Gastroesophageal sphincter (tissue), 3 donors: Measurements from ENCODE around the gene HOXA7.
A peak's percentile ranks its signal among the peaks of the same experiment; 100 is the strongest.

Experiments used
- POLR2A ChIP-seq, 2 donors: fragments of 450-650 bp; IDR thresholded peaks; one replicate each; pipeline ENCODE4 v1.6.1; 2017; ENCODE audit warnings: antibody characterized with exemption in 2 of 2, mild to moderate bottlenecking in 2 of 2, moderate library complexity in 1 of 2
- TF ChIP-seq, protein P1 (sequence below), 4 experiments: fragments of 200-600 bp in 2 of 4; fragments of 450-650 bp in 2 of 4; sonication (generic) in 1 of 4; IDR thresholded peaks; one replicate each; pipeline ENCODE4 v1.5.1; 2017 to 2019; ENCODE audit warnings: antibody characterized with exemption in 4 of 4, mild to moderate bottlenecking in 2 of 4, moderate library complexity in 2 of 4

DNA sequence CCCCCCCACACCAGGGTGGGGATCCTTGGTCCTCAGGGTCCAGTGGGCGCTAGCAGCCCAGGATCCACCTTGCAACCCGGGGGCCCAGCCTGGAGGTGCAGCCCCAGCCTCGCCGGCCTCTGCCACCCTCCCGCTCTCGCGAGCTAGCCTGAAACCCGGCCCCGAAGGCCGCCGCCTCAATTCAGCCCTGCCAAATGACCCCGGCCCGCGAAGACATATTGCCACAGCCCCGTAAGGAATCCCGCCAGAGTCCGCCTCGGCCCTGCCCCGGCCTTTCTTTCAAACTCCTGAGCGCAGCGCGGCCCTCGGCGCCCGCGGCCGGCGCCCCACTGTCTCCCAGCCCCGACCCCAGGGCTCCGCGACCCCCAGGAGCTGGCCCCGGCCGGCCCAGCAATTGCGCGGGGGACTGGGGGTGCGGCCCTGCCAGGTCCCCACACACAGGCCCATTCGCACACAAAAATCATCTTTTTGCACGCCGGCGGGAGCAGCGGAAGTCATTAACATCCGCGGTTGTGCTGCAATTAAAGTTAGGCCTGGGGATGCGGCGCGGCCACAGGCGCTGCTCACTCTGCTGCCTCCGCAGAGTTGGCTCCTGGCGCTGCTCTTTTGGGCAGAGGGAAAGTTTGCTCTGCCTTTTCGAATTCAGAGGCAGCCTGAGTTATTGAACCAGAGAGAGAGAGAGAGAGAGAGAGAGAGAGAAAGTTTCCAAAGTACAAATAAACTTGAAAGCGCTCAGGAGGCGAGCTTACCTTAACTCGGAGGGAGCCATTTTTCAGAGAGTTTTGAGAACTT is 16.9 kb downstream of the HOXA7 start:
- TF ChIP-seq, protein P1, sequence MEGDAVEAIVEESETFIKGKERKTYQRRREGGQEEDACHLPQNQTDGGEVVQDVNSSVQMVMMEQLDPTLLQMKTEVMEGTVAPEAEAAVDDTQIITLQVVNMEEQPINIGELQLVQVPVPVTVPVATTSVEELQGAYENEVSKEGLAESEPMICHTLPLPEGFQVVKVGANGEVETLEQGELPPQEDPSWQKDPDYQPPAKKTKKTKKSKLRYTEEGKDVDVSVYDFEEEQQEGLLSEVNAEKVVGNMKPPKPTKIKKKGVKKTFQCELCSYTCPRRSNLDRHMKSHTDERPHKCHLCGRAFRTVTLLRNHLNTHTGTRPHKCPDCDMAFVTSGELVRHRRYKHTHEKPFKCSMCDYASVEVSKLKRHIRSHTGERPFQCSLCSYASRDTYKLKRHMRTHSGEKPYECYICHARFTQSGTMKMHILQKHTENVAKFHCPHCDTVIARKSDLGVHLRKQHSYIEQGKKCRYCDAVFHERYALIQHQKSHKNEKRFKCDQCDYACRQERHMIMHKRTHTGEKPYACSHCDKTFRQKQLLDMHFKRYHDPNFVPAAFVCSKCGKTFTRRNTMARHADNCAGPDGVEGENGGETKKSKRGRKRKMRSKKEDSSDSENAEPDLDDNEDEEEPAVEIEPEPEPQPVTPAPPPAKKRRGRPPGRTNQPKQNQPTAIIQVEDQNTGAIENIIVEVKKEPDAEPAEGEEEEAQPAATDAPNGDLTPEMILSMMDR (IDR thresholded peaks at IDR 0.05): no peak
- peak in 1 of 2 donors; percentile 14 for TF ChIP-seq POLR2A (IDR thresholded peaks at IDR 0.05)
